Glutamatergic neuron (in vitro differentiated cells): ENCODE results near the gene PSMB11. TPM values are rescaled to one million over a fixed set of nuclear protein-coding genes. Genes with fewer than 3 reads are reported as not detected.

Experiments
- DNase-seq: peaks from one replicate; pipeline ENCODE4 v3.0.0; 2022
- H3K27ac Mint-ChIP-seq: one replicate; pipeline ENCODE4 v1.8.0; 2020; ENCODE audit warnings: mild to moderate bottlenecking, mixed read lengths, inconsistent platforms; ENCODE audit not compliant: unreplicated experiment
- H3K27me3 Mint-ChIP-seq: one replicate; pipeline ENCODE4 v1.8.0; 2020; ENCODE audit warnings: mild to moderate bottlenecking, moderate library complexity, mixed read lengths, inconsistent platforms; ENCODE audit not compliant: unreplicated experiment
- H3K36me3 Mint-ChIP-seq: one replicate; pipeline ENCODE4 v1.8.0; 2020; ENCODE audit warnings: mild to moderate bottlenecking, mixed read lengths, inconsistent platforms; ENCODE audit not compliant: unreplicated experiment
- H3K4me1 Mint-ChIP-seq: one replicate; pipeline ENCODE4 v1.8.0; 2020; ENCODE audit warnings: mild to moderate bottlenecking, low read depth, mixed read lengths, inconsistent platforms; ENCODE audit not compliant: unreplicated experiment
- H3K4me3 Mint-ChIP-seq: one replicate; pipeline ENCODE4 v1.8.0; 2020; ENCODE audit warnings: mild to moderate bottlenecking, mixed read lengths, inconsistent platforms; ENCODE audit not compliant: unreplicated experiment
- H3K9me3 Mint-ChIP-seq: one replicate; pipeline ENCODE4 v1.8.0; 2020; ENCODE audit warnings: mild to moderate bottlenecking, moderate library complexity, mixed read lengths, inconsistent platforms; ENCODE audit not compliant: unreplicated experiment
- total RNA-seq: library from RNA; stranded (reverse); fragmentation: NEBNext Ultra II Directional; extraction: Animal tissue kit (Norgen Biotek cat#: 25700); gene quantifications from one replicate; pipeline ENCODE4 v1.2.1, GENCODE V29; 2021; ENCODE audit not compliant: unreplicated experiment
- TF ChIP-seq, protein P1 (sequence below): fragments of 200-600 bp; sonication (generic); IDR thresholded peaks from one replicate; pipeline ENCODE4 v1.5.0; 2021; ENCODE audit not compliant: partially characterized antibody, unreplicated experiment

Gene PSMB11
- total RNA-seq, 1 donor from 2014 or later = not detected

DNA sequence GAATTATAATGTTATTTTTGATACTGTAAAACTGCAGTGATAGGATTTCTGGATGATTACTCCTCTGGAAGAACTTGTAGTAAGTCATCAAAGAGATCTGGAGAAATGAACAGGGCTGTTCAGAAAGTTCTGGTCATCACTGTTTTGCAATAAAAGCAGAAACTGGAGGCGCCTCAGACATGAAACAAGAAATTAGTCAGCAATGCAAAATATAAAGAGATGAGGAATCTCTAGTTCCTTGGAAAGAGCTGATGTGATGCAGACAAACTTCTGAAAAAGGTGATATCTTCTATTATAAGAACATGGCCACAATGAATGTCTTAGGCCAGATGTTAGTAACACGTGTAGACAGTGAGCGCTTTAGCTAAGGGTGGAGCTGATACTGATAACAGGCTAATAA, 43.4 kb downstream of the PSMB11 start:
- no peak overlapping the region for H3K27ac Mint-ChIP-seq
- TF ChIP-seq, protein P1, sequence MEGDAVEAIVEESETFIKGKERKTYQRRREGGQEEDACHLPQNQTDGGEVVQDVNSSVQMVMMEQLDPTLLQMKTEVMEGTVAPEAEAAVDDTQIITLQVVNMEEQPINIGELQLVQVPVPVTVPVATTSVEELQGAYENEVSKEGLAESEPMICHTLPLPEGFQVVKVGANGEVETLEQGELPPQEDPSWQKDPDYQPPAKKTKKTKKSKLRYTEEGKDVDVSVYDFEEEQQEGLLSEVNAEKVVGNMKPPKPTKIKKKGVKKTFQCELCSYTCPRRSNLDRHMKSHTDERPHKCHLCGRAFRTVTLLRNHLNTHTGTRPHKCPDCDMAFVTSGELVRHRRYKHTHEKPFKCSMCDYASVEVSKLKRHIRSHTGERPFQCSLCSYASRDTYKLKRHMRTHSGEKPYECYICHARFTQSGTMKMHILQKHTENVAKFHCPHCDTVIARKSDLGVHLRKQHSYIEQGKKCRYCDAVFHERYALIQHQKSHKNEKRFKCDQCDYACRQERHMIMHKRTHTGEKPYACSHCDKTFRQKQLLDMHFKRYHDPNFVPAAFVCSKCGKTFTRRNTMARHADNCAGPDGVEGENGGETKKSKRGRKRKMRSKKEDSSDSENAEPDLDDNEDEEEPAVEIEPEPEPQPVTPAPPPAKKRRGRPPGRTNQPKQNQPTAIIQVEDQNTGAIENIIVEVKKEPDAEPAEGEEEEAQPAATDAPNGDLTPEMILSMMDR = no peak
- no peak for DNase-seq
- no peak overlapping the region for H3K4me3 Mint-ChIP-seq
- no peaks in the 10 kb centered on the region for H3K9me3 Mint-ChIP-seq
- no peaks in the 10 kb centered on the region for H3K4me1 Mint-ChIP-seq
- no peaks in the 10 kb centered on the region for H3K27me3 Mint-ChIP-seq
- peaks cover under 1% of the 10 kb centered on the region for H3K36me3 Mint-ChIP-seq

DNA sequence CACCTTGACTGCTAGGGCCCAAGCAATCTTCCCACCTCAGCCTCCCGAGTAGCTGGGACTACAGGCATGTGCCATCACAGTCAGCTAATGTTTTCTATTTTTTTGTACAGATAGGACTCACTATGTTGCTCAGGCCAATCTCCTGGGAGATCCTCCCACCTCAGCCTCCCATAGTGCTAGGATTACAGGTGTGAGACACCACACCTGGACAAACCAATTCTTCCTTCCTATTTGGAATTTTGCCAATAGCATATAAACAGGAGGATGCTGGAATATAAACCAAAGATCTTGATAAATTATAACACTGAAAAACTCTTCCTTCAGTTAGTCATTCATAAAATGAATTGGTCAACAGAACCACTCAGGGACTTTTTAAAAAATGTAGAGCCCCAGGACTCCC, 44.6 kb downstream of the PSMB11 start:
- Mint-ChIP-seq H3K27ac (no peak overlapping the region), H3K27me3 (no peaks in the 10 kb centered on the region), H3K36me3 (no peaks in the 10 kb centered on the region), H3K4me1 (no peaks in the 10 kb centered on the region), H3K4me3 (no peak overlapping the region), H3K9me3 (no peaks in the 10 kb centered on the region)
- DNase-seq = no peak
- TF ChIP-seq, protein P1 = no peak

DNA sequence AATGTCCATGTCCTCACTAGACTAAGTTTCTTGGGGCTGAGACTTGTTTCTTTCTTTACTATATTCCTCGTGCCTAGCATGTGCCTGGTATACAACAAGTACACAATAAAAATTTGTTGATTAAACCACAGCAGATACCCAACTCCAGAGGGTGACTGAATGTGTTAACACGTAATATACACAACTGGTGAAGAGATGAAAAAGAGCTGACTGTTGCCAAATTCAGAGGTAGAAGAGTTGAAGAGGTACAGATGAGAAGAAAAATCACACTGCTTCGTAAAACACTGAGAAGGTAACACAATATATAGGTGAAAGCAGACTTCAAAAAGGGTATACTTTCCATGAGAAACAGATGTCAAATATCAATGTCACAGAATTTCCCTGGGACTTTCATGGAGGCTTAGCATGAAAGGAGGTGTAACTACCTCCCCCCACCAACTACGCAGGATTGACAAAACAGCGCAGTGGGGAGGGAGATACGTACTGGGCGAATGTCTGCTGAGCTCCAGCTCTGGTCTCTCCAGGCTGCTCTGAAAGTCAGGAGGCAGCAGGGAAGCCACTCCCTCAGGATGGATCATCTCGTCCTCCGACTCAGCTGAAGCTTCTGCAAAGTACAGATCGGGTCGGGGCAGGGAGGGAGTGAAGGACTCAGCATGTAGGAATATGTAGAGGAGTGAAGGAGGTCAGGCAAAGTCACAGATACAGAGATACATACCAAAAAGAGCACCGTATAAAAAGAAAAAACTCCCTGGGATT, 47.7 kb downstream of the PSMB11 start:
- Mint-ChIP-seq H3K27ac (no peak overlapping the region), H3K27me3 (no peaks in the 10 kb centered on the region), H3K4me1 (peaks cover 4% of the 10 kb centered on the region), H3K9me3 (no peaks in the 10 kb centered on the region), H3K36me3 (no peaks in the 10 kb centered on the region), H3K4me3 (no peak overlapping the region)
- TF ChIP-seq, protein P1 = no peak
- DNase-seq = no peak

DNA sequence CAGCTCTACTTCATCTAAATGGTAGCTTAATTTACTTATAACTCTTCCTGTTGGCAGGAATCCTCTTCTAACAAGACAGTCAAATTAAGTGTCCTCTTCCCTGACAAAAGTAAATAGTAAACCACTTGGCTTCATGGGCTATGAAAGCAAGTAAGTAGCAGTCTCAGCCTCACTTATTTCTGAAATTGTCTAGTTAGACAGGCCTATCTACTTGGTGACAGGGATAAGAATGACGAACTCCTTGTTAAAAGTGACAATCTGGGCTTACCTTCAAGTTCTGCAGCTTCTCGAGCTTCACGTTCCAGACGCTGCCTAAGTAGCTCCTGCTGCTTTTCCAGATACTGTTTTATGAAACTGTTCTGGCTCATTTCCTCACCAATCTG, 48.2 kb downstream of the PSMB11 start:
- TF ChIP-seq, protein P1 = no peak
- no peak overlapping the region for H3K4me3 Mint-ChIP-seq
- peaks cover 4% of the 10 kb centered on the region for H3K4me1 Mint-ChIP-seq
- no peaks in the 10 kb centered on the region for H3K9me3 Mint-ChIP-seq
- no peak for DNase-seq
- no peaks in the 10 kb centered on the region for H3K36me3 Mint-ChIP-seq
- no peaks in the 10 kb centered on the region for H3K27me3 Mint-ChIP-seq
- H3K27ac Mint-ChIP-seq = no peak overlapping the region
